Measurements from ENCODE around the gene HMCN2. TPM values are rescaled to one million over a fixed set of nuclear protein-coding genes. Genes with fewer than 3 reads are reported as not detected.

HMCN2 gene
- total RNA-seq, 1 experiment from 2014 or later = 8.6 TPM

DNA sequence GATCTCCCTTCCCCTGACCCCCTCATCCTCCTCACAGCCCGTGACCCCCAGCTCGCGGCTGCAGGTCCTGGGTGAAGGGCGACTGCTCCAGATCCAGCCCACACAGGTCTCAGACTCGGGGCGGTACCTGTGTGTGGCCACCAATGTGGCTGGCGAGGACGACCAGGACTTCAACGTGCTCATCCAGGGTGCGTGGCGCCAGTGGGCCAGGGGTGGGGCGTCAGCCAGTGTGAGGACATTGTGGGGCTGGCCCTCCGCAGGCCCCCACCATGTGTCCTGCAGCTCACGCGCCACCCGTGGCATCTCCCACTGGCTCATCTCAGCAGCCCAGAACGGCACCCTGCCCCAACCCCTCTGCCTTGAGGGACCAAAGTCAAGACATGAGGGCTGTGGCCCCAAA, 112.1 kb downstream of the HMCN2 start:
- Histone ChIP-seq H2BK120ac (ENCODE audit: low read depth, low read length, poor library complexity, severe bottlenecking) (no peak overlapping the region), H3T11ph (ENCODE audit: low read length) (no peak overlapping the region), H3K14ac (ENCODE audit: insufficient read depth, low read length) (no peak overlapping the region), H2BK5ac (ENCODE audit: insufficient read length, low read length) (no peak overlapping the region), H4K20me1 (ENCODE audit: control insufficient read depth, insufficient read depth, insufficient read length) (no peaks in the 10 kb centered on the region), H3K79me2 (ENCODE audit: insufficient read depth, low read length) (no peaks in the 10 kb centered on the region), H2AFZ (ENCODE audit: low read length) (no peak overlapping the region), H2BK20ac (ENCODE audit: low read depth, low read length, poor library complexity, severe bottlenecking) (no peak overlapping the region), H2AK5ac (ENCODE audit: insufficient read length, low read length) (no peak overlapping the region), H3K4ac (ENCODE audit: low read depth, low read length) (no peak overlapping the region), H2BK12ac (ENCODE audit: insufficient read length, low read depth, low read length) (no peak overlapping the region), H3K9ac (ENCODE audit: extremely low read depth, insufficient read length, low read length) (no peak overlapping the region), H3K4me2 (ENCODE audit: insufficient read depth, insufficient read length, low read length) (no peak overlapping the region), H4K5ac (ENCODE audit: insufficient read length, low read depth, low read length) (no peak overlapping the region), H3K27ac (ENCODE audit: insufficient read length, low read depth, low read length) (no peak overlapping the region), H4K91ac (ENCODE audit: insufficient read length, low read depth, low read length) (no peak overlapping the region), H3K79me1 (ENCODE audit: insufficient read depth, low read depth, low read length, poor library complexity, severe bottlenecking) (no peaks in the 10 kb centered on the region), H3K23ac (ENCODE audit: insufficient read length, low read depth, low read length) (no peak overlapping the region), H3K4me1 (ENCODE audit: insufficient read depth, low read length) (no peaks in the 10 kb centered on the region), H3K23me2 (ENCODE audit: insufficient read length, low read depth, low read length, poor library complexity, severe bottlenecking) (no peaks in the 10 kb centered on the region), H3K56ac (ENCODE audit: insufficient read length, low read depth, low read length) (no peak overlapping the region), H3K18ac (ENCODE audit: insufficient read length, low read depth, low read length) (no peak overlapping the region), H2BK15ac (ENCODE audit: low read depth, low read length) (no peak overlapping the region), H3K9me3 (ENCODE audit: control insufficient read depth, low read depth, low read length) (no peaks in the 10 kb centered on the region), H4K8ac (replicated peaks; ENCODE audit: insufficient read length, low read depth, low read length) (no peak overlapping the region), H3K27me3 (ENCODE audit: insufficient read depth, low read length) (no peaks in the 10 kb centered on the region)
- H3K4me3 Mint-ChIP-seq = no peak overlapping the region
- peaks cover 0 to 2% (median under 1%) of the 10 kb centered on the region in 3 experiments; a peak in 4 of 7 replicates for H3K36me3 Mint-ChIP-seq (ENCODE audit: insufficient read depth in 1 of 3, low read depth in 3 of 3)
- peak overlapping the region in 1 of 3 experiments; percentile 61; a peak in 1 of 7 replicates for H3K27ac Mint-ChIP-seq
- DNase-seq = no peak
- no peaks in the 10 kb centered on the region for H3K27me3 Mint-ChIP-seq (ENCODE audit: low read depth)
- no CpG with 5 or more reads among the region's 17 CpGs for WGBS (ENCODE audit: extremely low coverage, insufficient read length, low lambda C conversion rate)
- peaks cover 0 to 1% of the 10 kb centered on the region in 2 experiments; a peak in 1 of 5 replicates for H3K9me3 Mint-ChIP-seq
- no peaks in the 10 kb centered on the region for H3K4me1 Mint-ChIP-seq
- TF ChIP-seq CTCF (conservative IDR thresholded peaks at IDR 0.05) = no peak

All from H9 (cell line).